GM12878 (cell line): Measurements from ENCODE around the gene CNGA1. TPM values are rescaled to one million over a fixed set of nuclear protein-coding genes. Genes with fewer than 3 reads are reported as not detected.

ENCODE experiments used
- ATAC-seq: fragments of 200-7000 bp; cut with Tn5 transposase; 3 replicates; pipeline ENCODE4 v1.9.1; 2020; ENCODE audit warnings: mild to moderate bottlenecking, moderate library complexity
- BruUV-seq: library from RNA; stranded (reverse); fragments of 400-500 nt; replicated peaks from 2 replicates; lab custom pipeline; 2021; lab: Mats Ljungman, UMichigan
- CTCF ChIA-PET: fragments of 300-600 bp; sonication (Branson Sonifier 250); formaldehyde crosslinking; extraction: SDS; loops from one replicate; lab custom pipeline; 2021; ENCODE audit warnings: inconsistent platforms; lab: Yijun Ruan, JAX
- POLR2A ChIA-PET: fragments of 350-600 bp; formaldehyde crosslinking; extraction: SDS; loops from one replicate; lab custom pipeline; 2021; ENCODE audit warnings: inconsistent platforms; lab: Charles Lee
- RAD21 ChIA-PET: fragments of 300-600 bp; sonication (Branson Sonifier 250); formaldehyde crosslinking; loops from one replicate; lab custom pipeline; 2023; ENCODE audit warnings: antibody characterized with exemption; ENCODE audit not compliant: unreplicated experiment; lab: Charles Lee
- SMC1A ChIA-PET: fragments of 300-600 bp; sonication (Branson Sonifier 250); formaldehyde crosslinking; loops from one replicate; lab custom pipeline; 2023; ENCODE audit not compliant: unreplicated experiment, uncharacterized antibody; lab: Charles Lee
- DNase-seq: peaks from one replicate; pipeline ENCODE4 v3.0.0-alpha.2; 2011; ENCODE audit warnings: low read depth, low spot score
- FAIRE-seq: peaks from 3 replicates; lab custom pipeline; 2011; peaks lifted over from hg19 to GRCh38; lab: Jason Lieb, UNC
- H2AFZ ChIP-seq: 2 replicates; pipeline ENCODE4 v1.6.0; 2011; ENCODE audit warnings: low read depth, low read length, control low read depth; ENCODE audit not compliant: control insufficient read depth
- H3K27ac ChIP-seq: 2 replicates; pipeline ENCODE4 v1.5.1; 2011; ENCODE audit warnings: control low read depth; ENCODE audit not compliant: control insufficient read depth, insufficient read depth
- H3K27me3 ChIP-seq, 2 experiments: replicated peaks in 1 of 2; 2 replicates each; pipeline versions ENCODE4 v1.6.0 to v1.6.1; 2011; ENCODE audit warnings: low read length in 1 of 2; ENCODE audit not compliant: control insufficient read depth in 2 of 2, insufficient read depth in 2 of 2
- H3K36me3 ChIP-seq, 2 experiments: 2 replicates each; pipeline ENCODE4 v1.5.1; 2011; ENCODE audit warnings: low read length in 1 of 2; ENCODE audit not compliant: control insufficient read depth in 2 of 2, insufficient read depth in 2 of 2
- H3K4me1 ChIP-seq: 2 replicates; pipeline ENCODE4 v1.6.1; 2011; ENCODE audit warnings: mild to moderate bottlenecking, low read length, moderate library complexity, mixed read lengths; ENCODE audit not compliant: control insufficient read depth, insufficient read depth
- H3K4me2 ChIP-seq: 2 replicates; pipeline ENCODE4 v1.6.0; 2011; ENCODE audit warnings: control low read depth; ENCODE audit not compliant: control insufficient read depth, insufficient read depth
- H3K4me3 ChIP-seq: fragments of 200-600 bp; sonication (generic); 2 replicates; pipeline ENCODE4 v1.5.1; 2016
- H3K79me2 ChIP-seq: 2 replicates; pipeline ENCODE4 v1.6.0; 2011; ENCODE audit warnings: low read length; ENCODE audit not compliant: control insufficient read depth, insufficient read depth
- H3K9ac ChIP-seq: 2 replicates; pipeline ENCODE4 v1.8.0; 2011; ENCODE audit warnings: low read length, control low read depth, mixed read lengths; ENCODE audit not compliant: control insufficient read depth, insufficient read depth
- H3K9me3 ChIP-seq: replicated peaks from 3 replicates; pipeline ENCODE4 v1.5.1; 2011; ENCODE audit warnings: mild to moderate bottlenecking, low read length; ENCODE audit not compliant: control insufficient read depth, insufficient read depth
- H4K20me1 ChIP-seq: 2 replicates; pipeline ENCODE4 v1.6.0; 2011; ENCODE audit not compliant: control insufficient read depth, insufficient read depth
- CUX1 ChIP-seq: IDR thresholded peaks from 2 replicates; pipeline ENCODE4 v1.6.1; 2012; ENCODE audit warnings: improper control_type of control experiment, low read depth, low read length; ENCODE audit not compliant: insufficient replicate concordance
- MEF2A ChIP-seq: IDR thresholded peaks from 2 replicates; pipeline ENCODE4 v1.6.1; 2011; ENCODE audit warnings: low read depth, mild to moderate bottlenecking, low read length, moderate library complexity; ENCODE audit not compliant: insufficient read depth
- MTA2 ChIP-seq: fragments of 450-650 bp; IDR thresholded peaks from 2 replicates; pipeline ENCODE4 v1.6.1; 2016; ENCODE audit warnings: low read depth, mild to moderate bottlenecking, moderate library complexity
- NFIC ChIP-seq: IDR thresholded peaks from 2 replicates; pipeline ENCODE4 v1.6.1; 2012; ENCODE audit warnings: low read depth, mild to moderate bottlenecking, inconsistent platforms, low read length, moderate library complexity
- POU2F2 ChIP-seq: IDR thresholded peaks from 3 replicates; pipeline ENCODE4 v1.6.1; 2011; ENCODE audit warnings: low read depth, mild to moderate bottlenecking, low read length, borderline replicate concordance
- RUNX3 ChIP-seq: IDR thresholded peaks from 2 replicates; pipeline ENCODE4 v1.6.1; 2012; ENCODE audit warnings: low read length, inconsistent platforms
- SREBF2 ChIP-seq: IDR thresholded peaks from 2 replicates; pipeline ENCODE4 v1.6.1; 2012; ENCODE audit warnings: mild to moderate bottlenecking, low read length
- SRF ChIP-seq, 2 experiments: IDR thresholded peaks; 2 replicates each; pipeline ENCODE4 v1.6.1; 2011; ENCODE audit warnings: low read depth in 2 of 2, low read length in 2 of 2, mild to moderate bottlenecking in 1 of 2, moderate library complexity in 1 of 2
- ZNF24 ChIP-seq: fragments of 450-650 bp; IDR thresholded peaks from 2 replicates; pipeline ENCODE4 v1.6.1; 2017; ENCODE audit warnings: antibody characterized with exemption, mild to moderate bottlenecking
- WGBS: methylation state at CpG from one replicate; pipeline ENCODE4 v1.1.6; 2016; ENCODE audit warnings: low lambda C conversion rate; ENCODE audit not compliant: insufficient replicate concordance, insufficient coverage; ENCODE audit errors: missing lambda C conversion rate; 5-methylcytosine and 5-hydroxymethylcytosine counted together
- in situ Hi-C: fragments of 300-500 bp; cut with MboI; formaldehyde crosslinking; loops from 9 replicates; pipeline ENCODE4 v1.14.3; 2018; ENCODE audit warnings: mixed read lengths
- intact Hi-C: fragments of 100-400 bp; cut with micrococcal nuclease; formaldehyde crosslinking; loops from one replicate; pipeline ENCODE4 v1.14.2; 2022; ENCODE audit not compliant: unreplicated experiment
- polyA plus RNA-seq, 11 experiments: library from polyadenylated mRNA; depleted of rRNA in 4 of 11; unstranded in 6 of 11; stranded (reverse) in 5 of 11; fragments of >200 nt; fragmentation: Nextera tagmentation in 4 of 11; fragmentation: Illumina TruSeq in 1 of 11; extraction: Ambion mirVana in 4 of 11; extraction: Trizol in 1 of 11; gene quantifications; 1 replicate in 1 of 11; 2 replicates in 10 of 11; pipeline versions ENCODE4 v1.2.1 to v1.2.3, GENCODE V29; 2011 to 2016; ENCODE audit warnings: inconsistent platforms in 2 of 11, missing spikeins in 2 of 11, low read depth in 1 of 11
- total RNA-seq, 4 experiments: library from RNA; depleted of rRNA in 3 of 4; stranded (reverse); fragments of >200 nt in 3 of 4; fragmentation: Illumina TruSeq in 1 of 4; extraction: Trizol in 1 of 4; gene quantifications; 2 replicates each; pipeline versions ENCODE4 v1.2.1 to v1.2.3, GENCODE V29; 2013 to 2021

Gene CNGA1
- total and polyA plus RNA-seq, 10 of the 15 experiments (the other 5 are each of a cell fraction or from before 2014, with no cell fraction given): 0.38 to 14.2 (median 5.1) TPM

DNA sequence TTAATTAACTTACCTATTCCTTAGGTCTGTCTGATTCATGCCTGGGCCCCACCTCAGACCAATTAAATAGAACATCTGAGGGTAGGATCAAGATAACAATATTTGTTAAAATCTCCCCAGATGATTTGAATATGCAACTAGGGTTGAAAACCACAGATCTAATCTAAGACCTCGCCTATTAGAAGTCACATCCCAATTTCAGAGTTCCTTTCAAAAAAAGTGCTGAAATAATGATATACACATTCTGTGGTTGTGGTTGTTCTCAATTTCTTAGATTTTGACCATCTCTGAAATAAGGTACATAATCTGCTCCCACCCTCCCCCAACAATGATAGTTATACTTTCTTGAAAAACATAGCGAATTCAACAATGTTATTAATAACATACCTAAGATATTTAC is 27.8 kb upstream of the CNGA1 start:
- no peak for FAIRE-seq
- peak overlapping the region; percentile 64 for H3K4me2 ChIP-seq
- POLR2A ChIA-PET: interaction anchor here (4.5 kb wide), 1 partner anchor 12 kb away, joined by 38 read pairs; no protein-coding TSS in a partner anchor

DNA sequence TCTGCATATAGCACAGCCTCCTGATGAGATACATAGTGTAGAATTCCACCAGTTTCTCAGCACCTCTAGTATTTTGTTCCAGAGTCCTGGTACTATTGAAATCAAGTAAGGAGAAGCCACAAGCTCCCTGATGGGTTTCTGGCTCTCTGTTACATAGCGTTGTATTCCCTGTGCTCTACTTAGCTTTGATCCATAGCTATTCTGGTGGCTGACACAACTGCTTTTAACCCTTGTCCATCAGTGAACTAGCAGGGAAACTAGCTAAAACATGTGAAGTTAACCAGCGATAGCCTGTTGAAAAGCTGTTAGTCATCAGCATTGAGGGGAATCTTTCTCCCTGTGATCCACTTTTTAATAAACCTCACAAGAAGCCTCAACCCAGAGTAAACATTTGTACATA is 27.0 kb upstream of the CNGA1 start:
- FAIRE-seq: no peak
- TF ChIP-seq CUX1: no peak
- no peak for TF ChIP-seq MEF2A

More for the DNA sequence above, 27.8 kb upstream of the CNGA1 start:
- ChIA-PET RAD21 (interaction anchor here (1.6 to 7.4 kb wide), 2 partner anchors 9 to 26 kb away, joined by 7 to 121 read pairs; no protein-coding TSS in a partner anchor), SMC1A (interaction anchor here (0.9 to 11.7 kb wide), 4 partner anchors 11 to 167 kb away, joined by 3 to 268 read pairs (median 6); no protein-coding TSS in a partner anchor), CTCF (interaction anchor here (5.8 to 8.1 kb wide), 2 partner anchors 10 to 41 kb away, joined by 46 to 158 read pairs; no protein-coding TSS in a partner anchor)
- H3K27ac ChIP-seq: peak overlapping the region; percentile 38
- no TSS peak for BruUV-seq
- no peaks in the 10 kb centered on the region for H3K27me3 ChIP-seq
- H3K9ac ChIP-seq: no peak overlapping the region
- no peak overlapping the region for H3K4me3 ChIP-seq
- DNase-seq (no peak), ATAC-seq (no peak)
- no peaks in the 10 kb centered on the region for H4K20me1 ChIP-seq
- H3K4me1 ChIP-seq: peaks cover 74% of the 10 kb centered on the region
- in situ Hi-C loops (no loop called here), intact Hi-C loops (loop anchor here (10.0 kb wide), 1 partner anchor 529 kb away; no protein-coding TSS in a partner anchor)
- no peak for TF ChIP-seq SRF (IDR thresholded peaks at IDR 0.05; ENCODE audit: low read depth in 2 of 2, low read length in 2 of 2)
- TF ChIP-seq ZNF24: peak; percentile 81
- peak; percentile 86 for TF ChIP-seq RUNX3
- TF ChIP-seq MTA2: peak; percentile 52; the same call in 1 of the 2 replicates
- TF ChIP-seq SREBF2: no peak
- 0 out of 3 replicates have a peak, but pooled peaks have one; percentile 39 for TF ChIP-seq POU2F2
- peak; percentile 55; the same call in 1 of the 2 replicates for TF ChIP-seq NFIC
- H3K79me2 ChIP-seq: no peaks in the 10 kb centered on the region
- WGBS: 0% methylated on average over 2 of the region's 2 CpGs
- H3K36me3 ChIP-seq: no peaks in the 10 kb centered on the region
- no peak overlapping the region for H2AFZ ChIP-seq
- no peaks in the 10 kb centered on the region for H3K9me3 ChIP-seq

More for the DNA sequence above, 27.0 kb upstream of the CNGA1 start:
- intact Hi-C loops: loop anchor here (10.0 kb wide), 1 partner anchor 529 kb away; no protein-coding TSS in a partner anchor
- Histone ChIP-seq H2AFZ (no peak overlapping the region), H3K4me2 (peak overlapping the region; percentile 47; the same call in 1 of the 2 replicates), H3K4me1 (peaks cover 68% of the 10 kb centered on the region), H3K9ac (no peak overlapping the region), H3K36me3 (no peaks in the 10 kb centered on the region), H3K79me2 (no peaks in the 10 kb centered on the region), H3K9me3 (no peaks in the 10 kb centered on the region), H3K27ac (peak overlapping the region; percentile 61), H3K27me3 (no peaks in the 10 kb centered on the region), H3K4me3 (no peak overlapping the region; the same call in 1 of the 2 replicates), H4K20me1 (no peaks in the 10 kb centered on the region)
- no TSS peak for BruUV-seq
- ChIA-PET POLR2A (interaction anchor here (1.0 to 1.6 kb wide), 2 partner anchors 9 to 16 kb away, joined by 3 to 6 read pairs; no protein-coding TSS in a partner anchor), SMC1A (interaction anchor here (1.4 to 11.7 kb wide), 3 partner anchors 11 to 40 kb away, joined by 4 to 268 read pairs (median 9); no protein-coding TSS in a partner anchor), RAD21 (interaction anchor here (1.0 to 7.4 kb wide), 3 partner anchors 8 to 44 kb away, joined by 3 to 121 read pairs (median 5); no protein-coding TSS in a partner anchor), CTCF (interaction anchor here (0.9 to 2.7 kb wide), 4 partner anchors 10 to 232 kb away, joined by 3 to 24 read pairs (median 4); no protein-coding TSS in a partner anchor)
- DNase-seq: no peak
- WGBS: 68% methylated on average over 2 of the region's 2 CpGs
- no peak for ATAC-seq
- in situ Hi-C loops: no loop called here
